IMR-90 (cell line): ENCODE data around the gene GPRIN2. TPM values are rescaled to one million over a fixed set of nuclear protein-coding genes. Genes with fewer than 3 reads are reported as not detected.

Source experiments
- ATAC-seq: fragments of 200-7000 bp; cut with Tn5 transposase; 2 replicates; pipeline ENCODE4 v1.9.1; 2020; ENCODE audit warnings: low read depth, mild to moderate bottlenecking, moderate library complexity
- BruUV-seq: library from RNA; stranded (reverse); fragments of 400-500 nt; replicated peaks from 2 replicates; lab custom pipeline; 2021; lab: Mats Ljungman, UMichigan
- CTCF ChIA-PET: fragments of 300-600 bp; formaldehyde crosslinking; extraction: SDS; loops from one replicate; lab custom pipeline; 2021; ENCODE audit warnings: antibody characterized with exemption; lab: Yijun Ruan, JAX
- POLR2A ChIA-PET: fragments of 300-600 bp; sonication (Branson Sonifier 250); formaldehyde crosslinking; loops from one replicate; lab custom pipeline; 2022; ENCODE audit warnings: antibody characterized with exemption; ENCODE audit not compliant: unreplicated experiment; lab: Charles Lee
- DNase-seq: peaks from one replicate; pipeline ENCODE4 v3.0.0; 2013
- H2AFZ ChIP-seq: replicated peaks from 2 replicates; pipeline ENCODE3; 2013; ENCODE audit warnings: low read length, mild to moderate bottlenecking; ENCODE audit not compliant: poor library complexity
- H2AK5ac ChIP-seq: 2 replicates; pipeline ENCODE4 v1.6.1; 2013; ENCODE audit warnings: low read depth, low read length, inconsistent platforms
- H2AK9ac ChIP-seq: replicated peaks from 2 replicates; pipeline ENCODE3; 2013; ENCODE audit warnings: mild to moderate bottlenecking, low read depth, low read length, moderate library complexity; ENCODE audit not compliant: poor library complexity
- H2BK120ac ChIP-seq: 2 replicates; pipeline ENCODE4 v1.6.1; 2013; ENCODE audit warnings: low read depth, low read length, inconsistent platforms
- H2BK15ac ChIP-seq: 3 replicates; pipeline ENCODE4 v1.6.1; 2013; ENCODE audit warnings: low read depth, low read length, inconsistent platforms
- H2BK20ac ChIP-seq: 2 replicates; pipeline ENCODE4 v1.6.1; 2013; ENCODE audit warnings: low read depth, mild to moderate bottlenecking, inconsistent platforms, low read length, moderate library complexity
- H2BK5ac ChIP-seq: 2 replicates; pipeline ENCODE4 v1.6.1; 2013; ENCODE audit warnings: mild to moderate bottlenecking, low read depth, low read length, inconsistent platforms; ENCODE audit not compliant: poor library complexity, severe bottlenecking
- H3K14ac ChIP-seq: replicated peaks from 2 replicates; pipeline ENCODE4 v1.6.1; 2013; ENCODE audit warnings: low read depth, low read length, inconsistent platforms
- H3K18ac ChIP-seq: 2 replicates; pipeline ENCODE4 v1.6.1; 2013; ENCODE audit warnings: low read depth, low read length, control low read depth
- H3K23ac ChIP-seq: 2 replicates; pipeline ENCODE4 v1.6.1; 2013; ENCODE audit warnings: low read depth, low read length, inconsistent platforms
- H3K27ac ChIP-seq: 2 replicates; pipeline ENCODE4 v1.5.1; 2013; ENCODE audit warnings: mild to moderate bottlenecking, control low read depth, low read length; ENCODE audit not compliant: insufficient read depth
- H3K27me3 ChIP-seq: 2 replicates; pipeline ENCODE4 v1.6.1; 2013; ENCODE audit warnings: low read length; ENCODE audit not compliant: control insufficient read depth, insufficient read depth
- H3K36me3 ChIP-seq: 2 replicates; pipeline ENCODE4 v1.6.1; 2013; ENCODE audit warnings: low read length, mixed read lengths; ENCODE audit not compliant: control insufficient read depth, insufficient read depth
- H3K4ac ChIP-seq: 2 replicates; pipeline ENCODE4 v1.6.1; 2013; ENCODE audit warnings: low read depth, low read length, inconsistent platforms
- H3K4me1 ChIP-seq: 2 replicates; pipeline ENCODE4 v1.6.1; 2013; ENCODE audit warnings: low read length, mixed read lengths; ENCODE audit not compliant: control insufficient read depth, insufficient read depth
- H3K4me2 ChIP-seq: 2 replicates; pipeline ENCODE4 v1.6.1; 2013; ENCODE audit warnings: low read depth, mild to moderate bottlenecking, control low read depth, low read length, moderate library complexity
- H3K4me3 ChIP-seq: 2 replicates; pipeline ENCODE4 v1.5.1; 2013; ENCODE audit warnings: low read depth, mild to moderate bottlenecking, control low read depth, low read length, moderate library complexity; ENCODE audit not compliant: insufficient read depth
- H3K56ac ChIP-seq: 2 replicates; pipeline ENCODE4 v1.6.1; 2013; ENCODE audit warnings: low read length, inconsistent platforms; ENCODE audit not compliant: insufficient read depth; ENCODE audit errors: extremely low read depth
- H3K79me1 ChIP-seq, 2 experiments: 2 replicates each; pipeline ENCODE4 v1.6.1; 2013; ENCODE audit warnings: low read length in 2 of 2, inconsistent platforms in 1 of 2, low read depth in 1 of 2
- H3K9ac ChIP-seq: 2 replicates; pipeline ENCODE4 v1.6.1; 2013; ENCODE audit warnings: low read depth, low read length, control low read depth
- H3K9me1 ChIP-seq: 2 replicates; pipeline ENCODE4 v1.6.1; 2013; ENCODE audit warnings: low read length, inconsistent platforms; ENCODE audit not compliant: insufficient read depth
- H3K9me3 ChIP-seq: 2 replicates; pipeline ENCODE4 v1.6.1; 2013; ENCODE audit warnings: low read length; ENCODE audit not compliant: control insufficient read depth, insufficient read depth
- H4K20me1 ChIP-seq: 2 replicates; pipeline ENCODE4 v1.6.1; 2013; ENCODE audit warnings: low read length, inconsistent platforms; ENCODE audit not compliant: insufficient read depth
- H4K5ac ChIP-seq: 2 replicates; pipeline ENCODE4 v1.6.1; 2013; ENCODE audit warnings: mild to moderate bottlenecking, low read depth, low read length, control low read depth
- H4K8ac ChIP-seq, 2 experiments: 2 replicates each; pipeline ENCODE4 v1.6.1; 2013; ENCODE audit warnings: low read depth in 2 of 2, low read length in 2 of 2, control low read depth in 1 of 2, inconsistent platforms in 1 of 2
- H4K91ac ChIP-seq: 2 replicates; pipeline ENCODE4 v1.6.1; 2013; ENCODE audit warnings: low read depth, low read length, inconsistent platforms; ENCODE audit not compliant: insufficient read depth
- BHLHE40 ChIP-seq: fragments of 150-350 bp; IDR thresholded peaks from 2 replicates; pipeline ENCODE4 v1.6.1; 2016; ENCODE audit warnings: mild to moderate bottlenecking, low read depth, low read length
- CEBPB ChIP-seq: IDR thresholded peaks from 2 replicates; pipeline ENCODE4 v1.6.1; 2012; ENCODE audit warnings: low read depth, low read length, improper control_type of control experiment
- CHD1 ChIP-seq: IDR thresholded peaks from 2 replicates; pipeline ENCODE4 v1.6.1; 2012; ENCODE audit warnings: low read depth, low read length, improper control_type of control experiment
- CTCF ChIP-seq: conservative IDR thresholded peaks from 2 replicates; pipeline ENCODE4 v1.5.1; 2012; ENCODE audit warnings: mild to moderate bottlenecking, low read depth, low read length, improper control_type of control experiment
- ELK1 ChIP-seq: fragments of 150-350 bp; IDR thresholded peaks from 2 replicates; pipeline ENCODE4 v1.6.1; 2016; ENCODE audit warnings: low read depth, mild to moderate bottlenecking, low read length, moderate library complexity, borderline replicate concordance
- POLR2A ChIP-seq: IDR thresholded peaks from 2 replicates; pipeline ENCODE4 v1.6.1; 2012; ENCODE audit warnings: mild to moderate bottlenecking, low read depth, low read length
- RAD21 ChIP-seq: IDR thresholded peaks from 2 replicates; pipeline ENCODE4 v1.6.1; 2012; ENCODE audit warnings: low read length, improper control_type of control experiment
- RCOR1 ChIP-seq: IDR thresholded peaks from 2 replicates; pipeline ENCODE4 v1.6.1; 2012; ENCODE audit warnings: mild to moderate bottlenecking, low read length, improper control_type of control experiment; ENCODE audit not compliant: insufficient replicate concordance
- SMC3 ChIP-seq: fragments of 150-350 bp; IDR thresholded peaks from 2 replicates; pipeline ENCODE4 v1.6.1; 2016; ENCODE audit warnings: low read depth, mild to moderate bottlenecking, antibody characterized with exemption, low read length, moderate library complexity
- USF2 ChIP-seq: fragments of 150-350 bp; IDR thresholded peaks from 2 replicates; pipeline ENCODE4 v1.6.1; 2017; ENCODE audit warnings: mild to moderate bottlenecking, antibody characterized with exemption, low read length, low read depth
- WGBS, 2 experiments: methylation state at CpG; one replicate each; pipeline versions ENCODE4 v1.1.5 to v1.1.7; 2013; ENCODE audit warnings: missing lambda C conversion rate in 2 of 2; ENCODE audit not compliant: insufficient read length in 1 of 2; ENCODE audit errors: extremely low coverage in 2 of 2; 5-methylcytosine and 5-hydroxymethylcytosine counted together
- dilution Hi-C: fragments of 300-500 bp; cut with HindIII; formaldehyde crosslinking; loops from one replicate; pipeline ENCODE4 v1.14.3; 2018; ENCODE audit warnings: low sequenced_read_pairs; ENCODE audit not compliant: unreplicated experiment
- in situ Hi-C: fragments of 300-500 bp; cut with MboI; formaldehyde crosslinking; loops from 3 replicates; pipeline ENCODE4 v1.14.3; 2019; ENCODE audit warnings: low sequenced_read_pairs, inconsistent platforms, mixed read lengths
- intact Hi-C: fragments of 100-400 bp; cut with micrococcal nuclease; formaldehyde crosslinking; loops from 2 replicates; pipeline ENCODE4 v1.10.0; 2022
- polyA plus RNA-seq, 3 experiments: library from polyadenylated mRNA; depleted of rRNA; stranded (reverse); fragments of >200 nt; gene quantifications; 2 replicates each; pipeline ENCODE4 v1.2.3, GENCODE V29; 2012; ENCODE audit warnings: low replicate concordance in 1 of 3
- total RNA-seq: library from RNA; depleted of rRNA; stranded (reverse); fragments of >200 nt; gene quantifications from 2 replicates; pipeline ENCODE4 v1.2.3, GENCODE V29; 2012

The GPRIN2 gene
- total and polyA plus RNA-seq, 2 of the 4 experiments (the other 2 are of a cell fraction): under 0.01 TPM; not detected in 1

GRCh38 chr10:46544989-46545791 is 11.3 kb downstream of the GPRIN2 start:
- Histone ChIP-seq H3K18ac (no peak overlapping the region), H4K20me1 (no peaks in the 10 kb centered on the region), H3K36me3 (no peaks in the 10 kb centered on the region), H3K14ac (no peak overlapping the region), H4K5ac (no peak overlapping the region), H2AK9ac (no peak overlapping the region), H2AFZ (no peak overlapping the region), H2BK20ac (no peak overlapping the region), H3K4me2 (no peak overlapping the region), H3K23ac (no peak overlapping the region), H4K8ac (no peak overlapping the region), H2AK5ac (0 out of 2 replicates have a peak overlapping the region, but pooled peaks have one; percentile 0), H3K56ac (no peak overlapping the region), H3K9me1 (peaks cover 16% of the 10 kb centered on the region; the same call in 1 of the 2 replicates), H2BK5ac (no peak overlapping the region), H3K79me1 (0 out of 4 replicates have a peak, but pooled peaks cover 0 to 3% of the 10 kb centered on the region in 2 experiments), H3K9me3 (no peaks in the 10 kb centered on the region), H3K4ac (peak overlapping the region; percentile 8; the same call in 1 of the 2 replicates), H2BK120ac (peak overlapping the region; percentile 33), H4K91ac (no peak overlapping the region; the same call in 1 of the 2 replicates), H3K4me3 (no peak overlapping the region), H3K27ac (no peak overlapping the region), H3K9ac (no peak overlapping the region), H2BK15ac (no peak overlapping the region), H3K27me3 (peaks cover 2% of the 10 kb centered on the region), H3K4me1 (peaks cover 10% of the 10 kb centered on the region)
- dilution Hi-C loops (no loop called here), in situ Hi-C loops (loop anchor here (25.0 kb wide), 2 partner anchors 867 to 1558 kb away; partner anchors contain the start of gene DEPP1), intact Hi-C loops (no loop called here)
- no peak for TF ChIP-seq CEBPB
- no peak for TF ChIP-seq BHLHE40
- TF ChIP-seq RCOR1: no peak
- TF ChIP-seq CTCF: peak; percentile 48
- TF ChIP-seq USF2: no peak
- peak; percentile 49 for TF ChIP-seq RAD21
- TF ChIP-seq CHD1: no peak
- no peak for TF ChIP-seq ELK1
- TF ChIP-seq POLR2A: no peak
- TF ChIP-seq SMC3: peak; percentile 57
- BruUV-seq: no TSS peak
- POLR2A ChIA-PET: no interaction called here
- WGBS, 2 experiments: 71% methylated on average over 3 of the region's 3 CpGs; no CpG with 5 or more reads in 1 of the 2 experiments
- ATAC-seq: no peak; the same call in 1 of the 2 replicates
- DNase-seq: no peak
- CTCF ChIA-PET: interaction anchor here (0.6 to 1.0 kb wide), 3 partner anchors 17 to 516 kb away, joined by 3 read pairs; no protein-coding TSS in a partner anchor
